Measurements from ENCODE around the gene LIX1. TPM values are rescaled to one million over a fixed set of nuclear protein-coding genes. Genes with fewer than 3 reads are reported as not detected.

Gene LIX1
- total RNA-seq, 1 donor from 2014 or later = 1.7 TPM

- no peak for DNase-seq
Measured at GRCh38 chr5:97141031-97141430, 1.4 kb downstream of the LIX1 start.

- DNase-seq = peak; percentile 50
Measured at GRCh38 chr5:97140250-97140649, 2.2 kb downstream of the LIX1 start.

DNA sequence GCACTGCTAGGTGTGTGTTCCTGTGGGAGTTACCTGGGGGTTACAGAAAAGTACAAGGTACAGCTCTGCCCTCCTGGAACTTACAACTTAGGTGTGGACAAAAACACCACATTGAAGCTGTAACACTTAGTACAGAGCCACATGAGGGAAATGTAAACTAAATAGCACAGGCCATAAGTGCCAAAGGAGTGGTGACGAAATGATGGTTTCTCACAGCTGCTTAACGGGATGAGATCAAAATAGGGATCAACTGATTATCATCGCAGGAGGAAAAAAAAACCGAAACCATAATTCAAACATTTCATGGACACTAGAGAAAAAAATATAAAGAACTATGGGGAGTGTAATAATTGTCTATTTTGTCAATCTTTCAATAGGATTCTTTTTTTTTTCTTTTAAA, 5.9 kb downstream of the LIX1 start:
- DNase-seq = peak; percentile 92

GRCh38 chr5:97135868-97136267, 6.5 kb downstream of the LIX1 start:
- peak; percentile 66 for DNase-seq

DNA sequence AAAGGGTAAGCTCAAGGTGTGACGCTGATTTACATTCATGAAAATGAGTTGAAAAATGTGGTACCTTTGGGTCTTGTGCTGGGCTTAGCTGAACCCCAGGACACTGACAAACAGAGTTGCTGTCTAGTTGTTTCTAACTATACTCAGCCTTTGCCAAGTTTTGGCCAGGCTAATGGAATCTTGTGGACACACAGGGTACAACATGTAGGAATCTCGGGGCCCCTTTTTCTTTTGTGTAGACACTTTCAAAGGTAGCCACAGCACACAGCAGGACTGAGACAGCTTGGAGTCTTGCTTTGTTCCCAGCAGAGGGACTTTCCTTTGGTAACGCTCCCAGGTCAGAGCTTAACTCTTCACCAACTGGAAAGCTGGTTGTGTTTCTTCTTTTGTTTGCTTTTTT, 7.8 kb downstream of the LIX1 start:
- DNase-seq = no peak

GRCh38 chr5:97133101-97133500, 9.3 kb downstream of the LIX1 start:
- DNase-seq = no peak

DNA sequence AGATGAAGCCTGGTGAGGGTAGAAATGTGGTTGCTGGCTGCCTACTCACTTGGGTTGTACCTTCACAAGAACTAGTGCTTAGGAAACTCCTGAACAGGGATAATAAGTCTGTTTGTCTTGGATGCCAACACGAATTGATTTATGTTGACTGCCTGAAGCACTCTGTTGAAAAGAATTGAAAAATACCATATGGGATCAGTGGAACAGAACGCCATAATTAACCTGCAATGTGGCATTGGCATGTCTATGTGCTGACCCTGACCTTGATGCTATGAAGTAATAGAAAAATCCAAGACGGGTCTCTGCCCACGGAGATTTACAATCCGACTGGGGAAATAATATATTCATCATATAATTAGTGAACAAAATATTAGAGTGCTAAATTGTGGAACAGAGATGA, 10.5 kb downstream of the LIX1 start:
- DNase-seq = no peak

DNA sequence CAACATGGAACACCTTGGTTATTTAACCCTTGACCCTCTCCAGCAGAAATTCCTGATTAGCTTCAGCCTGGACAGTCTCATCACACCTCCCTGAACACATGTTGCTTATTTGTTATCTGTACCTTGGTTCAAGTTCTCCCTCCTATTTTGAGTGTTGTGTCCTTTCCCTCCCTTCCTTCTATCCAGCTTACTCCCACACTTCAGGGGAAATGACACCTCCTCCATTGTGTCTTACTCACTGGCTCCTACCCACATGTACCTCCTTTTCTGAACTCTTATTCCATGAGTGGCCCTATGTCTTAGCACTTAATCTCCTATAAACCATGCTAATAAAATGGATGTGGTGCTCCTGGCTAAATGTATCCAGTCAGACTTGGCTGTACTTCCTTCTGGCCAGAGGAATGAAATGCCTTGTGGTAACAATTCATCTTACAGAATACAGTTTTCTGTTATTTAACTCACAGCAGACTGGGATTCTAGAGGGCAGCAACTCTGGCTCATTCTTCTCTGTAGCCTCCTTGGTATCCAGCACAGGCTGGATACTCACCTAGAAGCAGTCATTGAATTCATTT, 11.2 kb downstream of the LIX1 start:
- no peak for DNase-seq

DNA sequence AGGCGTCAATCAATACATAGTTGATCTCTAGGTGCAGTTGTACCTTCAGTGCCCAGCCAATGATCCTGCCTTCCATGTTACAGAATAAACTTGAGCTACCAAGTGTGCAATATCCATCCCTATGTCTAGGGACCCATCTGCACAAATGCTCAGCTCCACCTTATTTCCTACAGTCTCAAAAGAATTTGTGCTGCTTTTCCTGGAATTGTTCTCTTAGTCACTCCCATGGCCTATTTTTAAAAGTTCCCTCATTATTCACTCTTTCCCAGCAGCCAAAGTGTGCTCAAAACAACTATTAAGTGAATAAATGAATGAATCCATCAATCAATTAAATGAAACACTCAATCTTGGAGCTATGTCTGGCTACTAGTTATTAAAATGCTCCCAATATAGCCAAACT, 14.7 kb downstream of the LIX1 start:
- DNase-seq = no peak

DNA sequence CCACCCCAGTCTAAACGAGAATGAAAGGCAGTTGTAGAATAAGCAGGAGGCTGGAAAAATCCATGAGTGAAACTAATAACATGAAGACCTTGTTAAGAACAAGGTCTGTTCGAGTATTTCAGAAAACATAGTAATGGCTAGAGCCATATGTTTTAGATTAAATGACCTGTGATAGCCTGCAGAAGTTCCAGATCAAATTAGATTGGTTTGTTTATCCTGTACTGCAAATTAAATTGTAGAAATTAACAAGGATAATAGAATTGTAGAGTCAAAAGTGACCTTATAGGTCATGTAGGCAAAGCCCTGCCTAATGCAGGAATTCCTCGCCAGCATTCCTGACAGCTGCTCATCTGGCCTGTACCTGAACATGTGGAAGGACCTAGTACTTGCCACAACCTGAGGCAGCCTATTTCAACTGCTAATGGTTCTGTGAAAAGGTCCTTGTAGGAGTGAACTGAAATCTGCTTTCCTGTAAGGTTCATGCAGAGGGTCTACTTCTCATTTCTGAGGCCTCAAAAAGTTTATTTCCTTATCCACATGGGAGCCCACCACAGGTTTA, 17.2 kb downstream of the LIX1 start:
- no peak for DNase-seq

DNA sequence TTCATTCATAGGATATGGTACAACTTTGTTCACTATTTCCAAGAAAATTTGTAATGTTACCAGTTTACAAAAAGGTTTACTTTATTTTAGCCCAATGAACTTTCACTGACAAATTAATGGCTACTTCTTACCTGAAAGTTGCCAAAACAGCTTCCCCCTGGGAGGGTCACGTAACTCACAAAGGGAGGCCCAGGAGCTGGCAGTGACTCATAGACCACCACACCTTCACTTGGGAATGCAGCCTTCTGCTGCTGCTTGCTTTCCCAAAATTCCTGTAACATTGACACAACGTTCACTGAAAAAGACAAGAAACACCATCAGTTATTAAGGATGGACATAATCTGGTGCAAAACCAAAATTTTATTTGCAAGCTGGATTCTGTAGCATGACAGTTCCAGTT, 18.1 kb downstream of the LIX1 start:
- DNase-seq = no peak

GRCh38 chr5:97121848-97122247, 20.6 kb downstream of the LIX1 start:
- DNase-seq = no peak

DNA sequence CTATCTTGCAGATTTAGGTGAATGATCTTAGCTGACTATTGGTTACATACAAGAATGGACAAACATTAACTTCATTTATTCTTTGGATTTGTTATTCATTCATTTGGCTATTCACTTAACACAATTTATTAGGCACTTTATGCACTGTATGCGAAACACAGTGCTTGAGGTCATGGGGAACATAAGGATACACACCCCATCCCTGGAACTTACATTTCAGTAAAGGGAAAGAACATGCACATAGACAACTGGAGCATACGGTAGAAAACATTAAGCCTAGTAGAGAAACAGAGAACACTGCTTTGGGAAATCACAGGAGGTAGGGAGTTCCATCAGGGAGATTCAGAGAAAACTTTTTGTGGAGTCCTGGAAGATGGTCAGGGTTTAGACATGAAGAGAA, 22.2 kb downstream of the LIX1 start:
- DNase-seq = no peak

- peak; percentile 94 for DNase-seq
Measured at GRCh38 chr5:97119007-97119390, 23.4 kb downstream of the LIX1 start.

DNA sequence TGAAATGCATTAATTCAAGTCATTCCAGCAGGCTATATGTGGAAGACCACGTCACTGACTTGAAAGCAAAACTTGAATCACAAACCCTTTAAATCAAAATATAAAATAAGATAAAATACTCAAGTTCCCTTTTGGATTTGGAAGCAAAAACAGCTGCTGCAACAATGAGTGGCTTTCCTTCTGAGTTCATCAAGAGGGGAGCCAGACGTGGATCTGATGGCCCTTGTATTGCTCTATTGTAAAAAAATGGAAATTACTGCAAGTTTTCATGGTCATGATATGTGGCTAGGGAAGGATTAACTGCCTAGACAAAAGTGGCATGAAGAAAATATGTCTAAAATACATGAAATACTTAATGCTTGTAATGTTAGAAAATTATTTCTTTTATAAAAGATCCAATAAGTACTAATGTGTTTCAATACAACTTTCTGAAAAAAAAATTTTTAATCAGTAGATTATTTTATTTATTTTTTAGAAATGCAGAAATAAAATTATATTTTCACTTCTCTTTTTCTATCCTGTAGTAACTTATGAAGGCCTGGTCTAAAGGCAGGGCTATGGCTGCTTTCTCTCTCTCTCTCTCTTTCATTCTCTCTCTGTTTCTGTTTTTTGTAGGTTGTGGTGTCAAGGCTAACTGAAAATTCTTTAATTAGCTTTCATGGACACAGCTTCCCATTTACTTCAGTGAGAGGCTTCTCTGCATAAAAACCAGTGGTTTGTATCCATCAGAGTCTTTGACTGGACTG, 24.0 kb downstream of the LIX1 start:
- DNase-seq = peak; percentile 82

DNA sequence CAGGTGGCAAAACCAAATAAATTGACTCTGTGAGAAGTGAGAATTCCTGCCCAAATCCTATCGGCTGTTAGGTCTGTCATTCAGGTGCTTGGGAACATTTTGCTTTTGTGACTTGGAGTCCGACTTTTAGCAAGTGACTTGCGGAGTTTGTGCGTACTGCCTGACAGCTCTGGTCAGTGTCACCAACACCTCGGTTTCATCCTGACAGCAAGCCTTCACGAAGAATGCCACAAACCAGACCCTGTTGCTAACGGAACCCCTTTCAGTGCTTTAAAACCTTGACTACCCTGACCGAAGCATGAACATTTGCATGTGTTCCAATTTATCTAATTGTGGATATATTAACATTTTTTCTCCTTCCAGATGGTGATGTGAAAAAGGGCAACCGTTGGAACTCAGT, 26.5 kb downstream of the LIX1 start:
- no peak for DNase-seq

DNA sequence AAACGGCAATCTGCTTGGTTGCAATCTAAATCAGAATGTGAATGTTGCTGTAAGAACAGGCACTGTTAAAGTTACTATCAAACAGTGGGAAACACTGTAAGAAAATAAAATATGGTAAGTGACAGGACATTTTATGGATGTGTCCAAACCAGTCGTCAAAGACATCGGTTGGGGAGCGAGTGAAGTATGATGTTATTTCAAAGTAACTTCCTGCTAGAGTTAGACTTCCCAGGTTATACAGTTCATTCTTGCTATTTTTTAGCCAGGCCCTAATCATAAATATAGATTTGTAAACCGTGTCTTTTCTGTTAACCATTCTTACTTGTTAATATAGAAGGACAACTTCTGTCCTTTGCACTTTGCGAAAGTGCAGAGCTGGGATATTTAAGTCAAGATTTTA, 30.2 kb downstream of the LIX1 start:
- DNase-seq = no peak

DNA sequence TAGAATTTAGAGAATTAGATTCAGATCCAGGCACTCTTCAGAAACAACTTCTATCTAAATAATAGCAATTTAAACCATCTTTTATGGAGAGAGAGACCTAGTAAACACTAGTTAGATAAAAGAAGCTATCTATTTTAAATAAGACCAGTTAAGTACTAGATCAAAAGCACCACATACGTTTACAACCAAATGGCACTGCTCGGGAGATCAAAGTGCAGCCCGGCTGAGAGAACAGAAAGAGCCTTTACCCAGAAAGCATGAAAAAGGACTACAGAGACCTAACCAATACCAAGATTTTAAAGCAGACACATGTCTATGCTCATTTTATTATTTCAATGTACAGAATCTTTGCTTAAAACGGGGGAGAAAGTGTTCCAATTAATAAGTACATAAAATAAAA, 30.8 kb downstream of the LIX1 start:
- DNase-seq = no peak

DNA sequence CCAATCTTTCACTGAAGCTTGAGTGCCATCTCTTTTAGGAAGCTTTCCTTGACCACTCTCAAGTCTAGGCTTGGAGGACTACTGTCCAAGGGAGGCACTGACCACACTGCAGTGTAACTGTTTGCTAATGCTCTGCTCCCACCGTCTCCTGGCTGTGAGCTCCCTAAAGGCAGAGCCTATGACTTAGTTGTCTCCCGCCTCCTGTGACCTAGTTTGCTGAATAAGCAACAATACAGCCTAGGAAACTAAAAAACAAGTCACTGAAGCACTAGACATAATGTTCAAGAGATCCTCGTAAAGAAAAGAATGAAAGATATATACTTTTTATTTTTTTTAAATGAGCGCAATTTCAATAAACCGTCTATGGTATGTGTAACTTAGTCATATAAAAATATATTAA, 31.4 kb downstream of the LIX1 start:
- DNase-seq = no peak

- no peak for DNase-seq
Measured at GRCh38 chr5:97107318-97107717, 35.1 kb downstream of the LIX1 start.

- DNase-seq = no peak
Measured at GRCh38 chr5:97106216-97106581, 36.2 kb downstream of the LIX1 start.

DNA sequence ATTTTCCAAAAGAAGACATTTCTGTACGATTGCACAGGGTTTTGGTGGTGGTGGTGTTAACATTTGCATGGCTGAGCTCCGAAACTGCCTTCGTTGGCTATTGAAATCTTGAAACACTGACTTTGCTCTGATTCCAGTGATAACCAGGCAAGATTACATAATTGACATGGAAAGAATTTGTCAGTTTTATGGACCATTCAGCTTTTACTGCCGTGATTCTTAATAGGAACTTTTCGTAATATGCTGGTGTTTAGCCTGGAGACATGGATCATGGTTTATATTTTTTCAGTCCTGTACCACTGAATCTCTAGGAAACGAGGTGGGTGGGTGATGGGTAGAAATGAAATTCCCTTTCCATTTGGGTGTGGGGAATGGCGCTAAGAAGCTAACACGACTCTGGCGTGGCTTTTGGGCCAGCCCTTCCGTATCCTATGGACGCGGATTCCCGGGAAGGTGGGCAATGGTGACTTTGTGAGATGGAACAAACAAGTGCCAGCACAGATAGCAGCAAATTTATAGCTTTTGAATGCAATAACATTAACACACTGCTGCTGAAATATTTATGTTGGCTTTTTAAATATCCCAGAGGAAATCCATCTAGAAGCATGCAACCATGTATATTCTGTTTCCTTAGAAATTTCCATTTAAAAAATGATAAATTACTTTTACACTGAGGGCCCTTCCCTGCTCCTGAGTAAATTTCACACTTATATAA, 36.8 kb downstream of the LIX1 start:
- no peak for DNase-seq

DNA sequence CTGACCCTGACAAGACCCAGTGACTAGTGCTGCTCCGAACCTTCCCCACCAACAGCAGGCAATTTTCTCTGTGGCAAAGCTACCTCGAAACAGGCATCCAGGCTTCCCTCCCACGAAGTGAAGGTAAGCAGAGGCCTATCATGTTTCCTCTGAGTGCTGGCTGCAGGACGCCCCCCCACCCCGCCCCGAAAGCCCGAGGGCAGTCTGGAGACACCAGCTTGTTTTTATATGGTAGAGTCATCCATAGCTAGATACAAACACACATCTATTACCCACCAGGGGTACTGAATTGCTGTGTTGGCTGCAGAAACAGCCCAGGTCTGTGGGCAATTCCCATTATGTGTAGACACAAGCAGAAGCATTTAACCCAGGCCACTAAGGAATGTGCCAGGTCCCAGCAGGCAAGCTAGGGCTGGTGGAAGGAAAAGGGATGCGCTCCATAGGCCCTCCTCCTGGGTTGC, 40.4 kb downstream of the LIX1 start:
- DNase-seq = no peak

All from tongue (tissue), 2 donors.